Endodermal cell (in vitro differentiated cells): ENCODE data around the gene DPF3. TPM values are rescaled to one million over a fixed set of nuclear protein-coding genes. Genes with fewer than 3 reads are reported as not detected.

Experiments
- DNase-seq: peaks from one replicate; pipeline ENCODE4 v3.0.0-alpha.2; 2017
- H3K27ac ChIP-seq: 2 replicates; pipeline ENCODE4 v1.5.1; 2013; ENCODE audit warnings: mild to moderate bottlenecking, low read depth, low read length, moderate library complexity
- H3K27me3 ChIP-seq: 2 replicates; pipeline ENCODE4 v1.6.1; 2013; ENCODE audit warnings: mild to moderate bottlenecking, low read length, moderate library complexity; ENCODE audit not compliant: insufficient read depth, control insufficient read depth, poor library complexity, severe bottlenecking
- H3K36me3 ChIP-seq: 2 replicates; pipeline ENCODE4 v1.7.0; 2013; ENCODE audit warnings: mild to moderate bottlenecking, low read length, moderate library complexity; ENCODE audit not compliant: control insufficient read depth, insufficient read depth
- H3K4me1 ChIP-seq: one replicate; pipeline ENCODE4 v1.7.0; 2013; ENCODE audit warnings: low read length; ENCODE audit not compliant: control insufficient read depth, insufficient read depth
- H3K4me3 ChIP-seq: 2 replicates; pipeline ENCODE4 v1.5.1; 2013; ENCODE audit warnings: mild to moderate bottlenecking, low read length, moderate library complexity
- H3K9ac ChIP-seq: 2 replicates; pipeline ENCODE4 v1.6.1; 2013; ENCODE audit warnings: mild to moderate bottlenecking, low read length, moderate library complexity; ENCODE audit not compliant: poor library complexity, severe bottlenecking; ENCODE audit errors: extremely low read depth
- H3K9me3 ChIP-seq: 2 replicates; pipeline ENCODE4 v1.6.1; 2013; ENCODE audit warnings: mild to moderate bottlenecking, low read length, moderate library complexity; ENCODE audit not compliant: control insufficient read depth
- H3K27ac Mint-ChIP-seq: 2 replicates; pipeline ENCODE4 v1.8.0; 2020; ENCODE audit warnings: mixed read lengths
- H3K27me3 Mint-ChIP-seq: 2 replicates; pipeline ENCODE4 v1.8.0; 2021; ENCODE audit warnings: mild to moderate bottlenecking, mixed read lengths; ENCODE audit not compliant: insufficient read depth
- H3K36me3 Mint-ChIP-seq: 2 replicates; pipeline ENCODE4 v1.8.0; 2020; ENCODE audit warnings: low read depth, mixed read lengths
- H3K4me1 Mint-ChIP-seq: 2 replicates; pipeline ENCODE4 v1.8.0; 2020; ENCODE audit warnings: mixed read lengths
- H3K4me3 Mint-ChIP-seq: 2 replicates; pipeline ENCODE4 v1.8.0; 2020; ENCODE audit warnings: mild to moderate bottlenecking, moderate library complexity, mixed read lengths
- H3K9me3 Mint-ChIP-seq: 2 replicates; pipeline ENCODE4 v1.8.0; 2020; ENCODE audit warnings: mild to moderate bottlenecking, mixed read lengths
- WGBS, 2 experiments: methylation state at CpG; one replicate each; pipeline versions ENCODE4 v1.1.5 to v1.1.7; 2013; ENCODE audit warnings: missing lambda C conversion rate in 2 of 2, mixed read lengths in 1 of 2; ENCODE audit not compliant: insufficient coverage in 1 of 2, insufficient read length in 1 of 2; 5-methylcytosine and 5-hydroxymethylcytosine counted together
- total RNA-seq, 2 donors: library from RNA; stranded (reverse); fragmentation: NEBNext Ultra II Directional in 1 of 2; extraction: Animal tissue kit (Norgen Biotek cat#: 25700) in 1 of 2; gene quantifications; 2 replicates in 1 of 2; 3 replicates in 1 of 2; pipeline ENCODE4 v1.2.1, GENCODE V29; 2021
- TF ChIP-seq, protein P1 (sequence below): fragments of 200-600 bp; sonication (generic); conservative IDR thresholded peaks from 2 replicates; pipeline ENCODE4 v1.5.0; 2021; ENCODE audit warnings: antibody characterized with exemption, mild to moderate bottlenecking

The DPF3 gene
- total RNA-seq, 2 donors from 2014 or later, result not detected

DNA sequence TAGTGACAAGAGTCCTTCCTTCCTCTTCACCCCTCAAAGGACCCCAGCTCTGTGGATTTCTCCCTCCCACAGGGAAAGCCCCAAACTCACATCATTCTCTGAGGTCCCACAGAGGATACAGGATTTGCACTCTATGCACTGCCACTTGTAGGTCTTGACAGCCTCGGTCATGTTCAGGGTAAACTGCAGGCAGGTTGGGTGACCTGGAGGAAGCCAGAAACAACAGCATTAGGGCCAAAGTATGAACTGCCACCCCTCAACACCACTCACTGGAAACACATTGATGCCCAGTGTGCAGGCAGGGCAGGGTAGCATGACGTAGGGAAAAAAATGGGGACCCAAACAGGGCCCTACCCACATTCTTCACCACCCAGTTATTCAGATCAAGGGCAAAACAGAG, 264.4 kb downstream of the DPF3 start:
- Histone ChIP-seq H3K4me1 (no peaks in the 10 kb centered on the region), H3K27me3 (no peaks in the 10 kb centered on the region), H3K36me3 (no peaks in the 10 kb centered on the region), H3K4me3 (no peak overlapping the region), H3K9me3 (peaks cover 14% of the 10 kb centered on the region), H3K27ac (no peak overlapping the region), H3K9ac (no peak overlapping the region)
- 88 to 100% methylated on average over 1 to 2 of the region's 2 CpGs for WGBS, 2 experiments
- Mint-ChIP-seq H3K36me3 (no peaks in the 10 kb centered on the region), H3K4me1 (no peaks in the 10 kb centered on the region), H3K4me3 (no peak overlapping the region), H3K27ac (no peak overlapping the region), H3K9me3 (peaks cover 17% of the 10 kb centered on the region), H3K27me3 (peaks cover 17% of the 10 kb centered on the region)
- DNase-seq, result no peak
- TF ChIP-seq, protein P1, sequence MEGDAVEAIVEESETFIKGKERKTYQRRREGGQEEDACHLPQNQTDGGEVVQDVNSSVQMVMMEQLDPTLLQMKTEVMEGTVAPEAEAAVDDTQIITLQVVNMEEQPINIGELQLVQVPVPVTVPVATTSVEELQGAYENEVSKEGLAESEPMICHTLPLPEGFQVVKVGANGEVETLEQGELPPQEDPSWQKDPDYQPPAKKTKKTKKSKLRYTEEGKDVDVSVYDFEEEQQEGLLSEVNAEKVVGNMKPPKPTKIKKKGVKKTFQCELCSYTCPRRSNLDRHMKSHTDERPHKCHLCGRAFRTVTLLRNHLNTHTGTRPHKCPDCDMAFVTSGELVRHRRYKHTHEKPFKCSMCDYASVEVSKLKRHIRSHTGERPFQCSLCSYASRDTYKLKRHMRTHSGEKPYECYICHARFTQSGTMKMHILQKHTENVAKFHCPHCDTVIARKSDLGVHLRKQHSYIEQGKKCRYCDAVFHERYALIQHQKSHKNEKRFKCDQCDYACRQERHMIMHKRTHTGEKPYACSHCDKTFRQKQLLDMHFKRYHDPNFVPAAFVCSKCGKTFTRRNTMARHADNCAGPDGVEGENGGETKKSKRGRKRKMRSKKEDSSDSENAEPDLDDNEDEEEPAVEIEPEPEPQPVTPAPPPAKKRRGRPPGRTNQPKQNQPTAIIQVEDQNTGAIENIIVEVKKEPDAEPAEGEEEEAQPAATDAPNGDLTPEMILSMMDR, result no peak

DNA sequence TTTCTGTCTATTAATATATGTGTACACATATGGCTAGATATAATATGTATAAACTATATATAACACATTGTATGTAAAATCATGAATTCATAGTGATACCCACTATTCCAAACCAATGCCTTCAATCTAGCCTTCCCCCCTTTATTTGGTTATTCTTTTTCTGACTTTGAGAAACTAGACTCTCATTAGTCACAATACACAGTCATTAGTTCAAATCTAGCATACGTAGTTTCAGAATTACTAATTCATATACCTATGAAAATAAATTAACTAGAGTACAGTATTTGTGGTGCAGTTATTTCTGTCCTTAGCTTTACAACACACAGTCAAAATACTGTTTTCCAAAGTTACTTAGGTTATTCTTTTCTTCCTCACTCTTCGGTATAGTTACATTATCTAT, 268.2 kb downstream of the DPF3 start:
- Mint-ChIP-seq H3K27me3 (peaks cover 6% of the 10 kb centered on the region), H3K4me1 (peaks cover 8% of the 10 kb centered on the region), H3K4me3 (no peak overlapping the region), H3K9me3 (peaks cover 23% of the 10 kb centered on the region), H3K27ac (no peak overlapping the region), H3K36me3 (no peaks in the 10 kb centered on the region)
- TF ChIP-seq, protein P1, result no peak
- no peak overlapping the region for H3K4me3 ChIP-seq
- H3K27me3 ChIP-seq, result no peaks in the 10 kb centered on the region
- no peaks in the 10 kb centered on the region for H3K4me1 ChIP-seq
- no peaks in the 10 kb centered on the region for H3K36me3 ChIP-seq
- 60% methylated on average over 1 of the region's 2 CpGs; no CpG with 5 or more reads in 1 of the 2 experiments for WGBS, 2 experiments
- H3K9me3 ChIP-seq, result peaks cover 22% of the 10 kb centered on the region
- no peak for DNase-seq
- no peak overlapping the region for H3K27ac ChIP-seq
- H3K9ac ChIP-seq, result no peak overlapping the region

- Mint-ChIP-seq H3K36me3 (no peaks in the 10 kb centered on the region), H3K4me1 (peaks cover 8% of the 10 kb centered on the region), H3K9me3 (peaks cover 13% of the 10 kb centered on the region), H3K4me3 (no peak overlapping the region), H3K27me3 (peaks cover 13% of the 10 kb centered on the region), H3K27ac (no peak overlapping the region)
- DNase-seq, result peak; percentile 46
- Histone ChIP-seq H3K4me3 (no peak overlapping the region), H3K27me3 (no peaks in the 10 kb centered on the region), H3K9ac (no peak overlapping the region), H3K4me1 (no peaks in the 10 kb centered on the region), H3K9me3 (peaks cover 13% of the 10 kb centered on the region), H3K36me3 (no peaks in the 10 kb centered on the region), H3K27ac (no peak overlapping the region)
- TF ChIP-seq, protein P1, result no peak
- WGBS, 2 experiments, result 64 to 67% methylated on average over 5 to 6 of the region's 6 CpGs
Measured at GRCh38 chr14:72621387-72622065, 272.4 kb downstream of the DPF3 start.
